Osteoblast (primary cell): ENCODE measurements around the gene MARCHF3. TPM values are rescaled to one million over a fixed set of nuclear protein-coding genes. Genes with fewer than 3 reads are reported as not detected.
"Not testable (repeated sequence)": the region's sequence is repeated elsewhere in the genome, so short reads cannot be mapped to it uniquely, and the experiment has no call there.

Source experiments
- DNase-seq: peaks from one replicate; pipeline ENCODE4 v3.0.0; 2011; ENCODE audit warnings: low spot score, mixed read lengths; ENCODE audit not compliant: insufficient read length; ENCODE audit errors: missing footprints
- H2AFZ ChIP-seq: 2 replicates; pipeline ENCODE4 v1.6.0; 2011; ENCODE audit warnings: mild to moderate bottlenecking, low read length
- H3K27ac ChIP-seq: 2 replicates; pipeline ENCODE4 v1.5.1; 2011; ENCODE audit warnings: mild to moderate bottlenecking, low read depth, low read length, moderate library complexity
- H3K27me3 ChIP-seq: 2 replicates; pipeline ENCODE4 v1.6.0; 2012; ENCODE audit warnings: mild to moderate bottlenecking, control low read depth, inconsistent platforms, low read length, moderate library complexity; ENCODE audit not compliant: insufficient read depth
- H3K36me3 ChIP-seq: 2 replicates; pipeline ENCODE4 v1.5.1; 2011; ENCODE audit warnings: mild to moderate bottlenecking, low read length, control low read depth, moderate library complexity; ENCODE audit not compliant: insufficient read depth
- H3K4me1 ChIP-seq: 2 replicates; pipeline ENCODE4 v1.5.1; 2011; ENCODE audit warnings: mild to moderate bottlenecking, low read length, control low read depth, moderate library complexity; ENCODE audit not compliant: insufficient read depth
- H3K4me2 ChIP-seq: 2 replicates; pipeline ENCODE4 v1.6.0; 2011; ENCODE audit warnings: mild to moderate bottlenecking, low read length; ENCODE audit not compliant: insufficient read depth
- H3K4me3 ChIP-seq: fragments of 200-600 bp; sonication (generic); 3 replicates; pipeline ENCODE4 v1.5.1; 2012; ENCODE audit warnings: mild to moderate bottlenecking, low read length, inconsistent platforms; ENCODE audit not compliant: insufficient read depth
- H3K79me2 ChIP-seq: 2 replicates; pipeline ENCODE4 v1.6.0; 2012; ENCODE audit warnings: mild to moderate bottlenecking, low read length, control low read depth, inconsistent platforms; ENCODE audit not compliant: insufficient read depth
- H3K9me3 ChIP-seq: 2 replicates; pipeline ENCODE4 v1.5.1; 2011; ENCODE audit warnings: low read depth, low read length, control low read depth
- H4K20me1 ChIP-seq: 2 replicates; pipeline ENCODE4 v1.6.0; 2012; ENCODE audit warnings: mild to moderate bottlenecking, low read length, control low read depth; ENCODE audit not compliant: insufficient read depth
- total RNA-seq: library from RNA; depleted of rRNA; stranded (reverse); fragments of >200 nt; gene quantifications from 2 replicates; pipeline ENCODE4 v1.2.3, GENCODE V29; 2012
- TF ChIP-seq, protein P1 (sequence below): IDR thresholded peaks from 2 replicates; pipeline ENCODE4 v1.5.1; 2011; ENCODE audit warnings: mild to moderate bottlenecking, low read depth, low read length, moderate library complexity; ENCODE audit errors: extremely low read depth

Gene MARCHF3
- total RNA-seq, 1 donor = 2.2 TPM

DNA sequence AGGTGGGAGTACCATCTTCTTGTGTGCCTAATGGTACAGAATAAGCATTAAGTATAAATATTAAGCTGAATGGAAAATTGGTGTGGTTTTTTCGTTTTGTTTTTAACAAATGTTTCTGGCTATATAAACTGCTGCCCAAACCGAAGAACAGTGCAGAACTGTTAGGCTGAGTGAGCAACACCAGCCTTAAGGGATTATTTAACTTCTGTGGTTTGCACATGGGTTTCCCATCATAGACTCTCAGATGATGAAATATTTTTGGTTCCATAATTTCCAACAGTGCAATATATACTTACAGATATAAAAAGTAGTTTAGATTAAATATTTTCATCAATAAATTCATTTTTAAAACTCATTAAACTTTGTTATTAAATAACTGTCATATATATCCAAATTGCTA, 26.5 kb upstream of the MARCHF3 start:
- Histone ChIP-seq H3K4me2 (no peak overlapping the region), H3K79me2 (no peaks in the 10 kb centered on the region), H4K20me1 (no peaks in the 10 kb centered on the region), H3K27ac (no peak overlapping the region), H3K36me3 (peaks cover 3% of the 10 kb centered on the region), H3K4me1 (peaks cover 7% of the 10 kb centered on the region), H2AFZ (no peak overlapping the region), H3K4me3 (no peak overlapping the region), H3K9me3 (no peaks in the 10 kb centered on the region), H3K27me3 (no peaks in the 10 kb centered on the region)
- TF ChIP-seq, protein P1, sequence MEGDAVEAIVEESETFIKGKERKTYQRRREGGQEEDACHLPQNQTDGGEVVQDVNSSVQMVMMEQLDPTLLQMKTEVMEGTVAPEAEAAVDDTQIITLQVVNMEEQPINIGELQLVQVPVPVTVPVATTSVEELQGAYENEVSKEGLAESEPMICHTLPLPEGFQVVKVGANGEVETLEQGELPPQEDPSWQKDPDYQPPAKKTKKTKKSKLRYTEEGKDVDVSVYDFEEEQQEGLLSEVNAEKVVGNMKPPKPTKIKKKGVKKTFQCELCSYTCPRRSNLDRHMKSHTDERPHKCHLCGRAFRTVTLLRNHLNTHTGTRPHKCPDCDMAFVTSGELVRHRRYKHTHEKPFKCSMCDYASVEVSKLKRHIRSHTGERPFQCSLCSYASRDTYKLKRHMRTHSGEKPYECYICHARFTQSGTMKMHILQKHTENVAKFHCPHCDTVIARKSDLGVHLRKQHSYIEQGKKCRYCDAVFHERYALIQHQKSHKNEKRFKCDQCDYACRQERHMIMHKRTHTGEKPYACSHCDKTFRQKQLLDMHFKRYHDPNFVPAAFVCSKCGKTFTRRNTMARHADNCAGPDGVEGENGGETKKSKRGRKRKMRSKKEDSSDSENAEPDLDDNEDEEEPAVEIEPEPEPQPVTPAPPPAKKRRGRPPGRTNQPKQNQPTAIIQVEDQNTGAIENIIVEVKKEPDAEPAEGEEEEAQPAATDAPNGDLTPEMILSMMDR = no peak
- DNase-seq = no peak

DNA sequence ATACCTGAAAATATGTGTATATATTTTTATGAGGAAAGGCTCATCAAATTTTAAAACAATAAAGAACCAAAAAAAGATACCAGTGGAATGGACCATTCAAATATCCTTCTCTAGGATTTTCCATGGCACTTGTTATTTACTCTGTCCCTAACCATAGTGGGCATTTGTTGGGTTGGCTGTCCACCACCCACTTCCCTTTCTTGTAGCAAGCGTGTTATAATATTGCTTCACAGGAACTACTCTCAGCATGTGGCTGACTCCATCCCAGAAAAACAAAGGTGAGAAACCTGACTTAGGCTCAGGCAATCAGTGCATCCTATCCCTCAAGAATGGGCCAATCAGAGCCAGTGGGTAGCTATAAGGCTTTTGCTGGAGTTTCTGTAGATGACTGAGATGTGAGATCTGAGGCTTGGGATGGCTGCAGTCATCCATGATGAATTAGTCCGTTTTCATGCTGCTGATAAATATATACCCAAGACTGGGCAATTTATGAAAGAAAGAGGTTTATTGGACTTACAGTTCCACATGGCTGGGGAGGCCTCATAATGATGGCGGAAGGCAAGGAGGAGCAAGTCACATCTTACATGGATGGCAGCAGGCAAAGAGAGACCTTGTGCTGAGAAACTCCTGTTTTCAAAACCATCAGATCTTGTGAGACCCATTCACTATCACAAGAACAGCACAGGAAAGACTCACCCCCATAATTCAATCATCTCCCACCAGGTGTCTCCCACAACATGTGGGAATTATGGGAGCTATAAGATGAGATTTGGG, 25.7 kb upstream of the MARCHF3 start:
- Histone ChIP-seq H3K4me1 (peaks cover 7% of the 10 kb centered on the region), H3K4me3 (no peak overlapping the region), H2AFZ (no peak overlapping the region), H3K27me3 (no peaks in the 10 kb centered on the region), H3K79me2 (no peaks in the 10 kb centered on the region), H3K36me3 (peaks cover 3% of the 10 kb centered on the region), H3K9me3 (no peaks in the 10 kb centered on the region), H4K20me1 (no peaks in the 10 kb centered on the region), H3K4me2 (no peak overlapping the region), H3K27ac (no peak overlapping the region)
- TF ChIP-seq, protein P1 = no peak
- no peak for DNase-seq

DNA sequence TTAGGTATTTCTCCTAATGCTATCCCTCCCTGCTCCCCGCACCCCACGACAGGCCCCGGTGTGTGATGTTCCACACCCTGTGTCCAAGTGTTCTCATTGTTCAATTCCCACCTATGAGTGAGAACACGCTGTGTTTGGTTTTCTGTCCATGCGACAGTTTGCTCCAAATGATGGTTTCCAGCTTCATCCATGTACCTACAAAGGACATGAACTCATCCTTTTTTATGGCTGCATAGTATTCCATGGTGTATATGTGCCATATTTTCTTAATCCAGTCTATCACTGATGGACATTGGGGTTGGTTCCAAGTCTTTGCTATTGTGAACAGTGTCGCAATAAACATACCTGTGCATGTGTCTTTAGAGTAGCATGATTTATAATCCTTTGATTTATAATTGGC, 23.2 kb upstream of the MARCHF3 start:
- H3K9me3 ChIP-seq, H2AFZ ChIP-seq, H4K20me1 ChIP-seq, H3K36me3 ChIP-seq, H3K4me3 ChIP-seq, H3K27me3 ChIP-seq, H3K27ac ChIP-seq, H3K4me1 ChIP-seq, H3K79me2 ChIP-seq, H3K4me2 ChIP-seq, DNase-seq: not testable (repeated sequence)

DNA sequence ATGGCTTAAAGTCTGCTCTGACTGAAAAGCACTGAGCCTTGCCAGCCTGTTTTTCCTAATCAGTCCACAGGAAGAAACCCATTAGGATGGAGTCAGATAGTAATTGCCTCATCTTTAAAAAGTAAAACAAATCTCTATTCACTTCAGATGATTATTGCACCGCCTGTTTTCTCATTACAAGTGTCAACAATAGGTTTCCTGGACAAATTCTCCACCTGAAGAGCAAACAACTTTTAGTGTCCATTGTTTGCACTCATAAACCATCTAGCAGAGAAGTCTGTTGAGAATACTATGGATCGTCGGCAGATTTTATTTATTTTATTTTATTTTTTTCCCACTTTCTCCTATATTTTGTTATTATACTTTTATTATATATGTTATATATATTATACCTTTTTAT, 22.7 kb upstream of the MARCHF3 start:
- Histone ChIP-seq H3K9me3 (no peaks in the 10 kb centered on the region), H3K79me2 (no peaks in the 10 kb centered on the region), H3K4me1 (no peaks in the 10 kb centered on the region), H3K27ac (no peak overlapping the region), H2AFZ (no peak overlapping the region), H3K4me2 (no peak overlapping the region), H3K36me3 (peaks cover 3% of the 10 kb centered on the region), H3K4me3 (no peak overlapping the region), H4K20me1 (no peaks in the 10 kb centered on the region), H3K27me3 (no peaks in the 10 kb centered on the region)
- no peak for DNase-seq
- TF ChIP-seq, protein P1 = no peak
